HepG2 (cell line): ENCODE measurements around the gene ATRNL1. TPM values are rescaled to one million over a fixed set of nuclear protein-coding genes. Genes with fewer than 3 reads are reported as not detected.

Source experiments
- ATAC-seq: fragments of 200-7000 bp; cut with Tn5 transposase; 3 replicates; pipeline ENCODE4 v1.9.1; 2020; ENCODE audit warnings: mild to moderate bottlenecking, moderate library complexity
- BruUV-seq: library from RNA; stranded (reverse); fragments of 400-500 nt; replicated peaks from 2 replicates; lab custom pipeline; 2021; lab: Mats Ljungman, UMichigan
- CTCF ChIA-PET: fragments of 300-600 bp; formaldehyde crosslinking; extraction: SDS; loops from one replicate; lab custom pipeline; 2021; ENCODE audit warnings: low total read pairs, inconsistent platforms, low intra/inter-chr PET ratio; lab: Yijun Ruan, JAX
- POLR2A ChIA-PET: fragments of 350-600 bp; sonication (Branson Sonifier 250); formaldehyde crosslinking; loops from one replicate; lab custom pipeline; 2020; ENCODE audit warnings: antibody characterized with exemption, inconsistent platforms; lab: Yijun Ruan, JAX
- DNase-seq: peaks from one replicate; pipeline ENCODE4 v3.0.0-alpha.2; 2015; ENCODE audit warnings: low spot score
- FAIRE-seq: peaks from 3 replicates; lab custom pipeline; 2011; peaks lifted over from hg19 to GRCh38; lab: Jason Lieb, UNC
- H2AFZ ChIP-seq: one replicate; pipeline ENCODE4 v1.6.1; 2011; ENCODE audit warnings: low read length, inconsistent platforms
- H3K27ac ChIP-seq: fragments of 300-600 bp; 3 replicates; pipeline ENCODE4 v1.8.0; 2011; ENCODE audit warnings: mixed run types, mild to moderate bottlenecking, mixed read lengths, low read length, inconsistent platforms; ENCODE audit not compliant: insufficient read depth; ENCODE audit errors: extremely low read length
- H3K27me3 ChIP-seq, 2 experiments: fragments of 200-600 bp in 1 of 2; 2 replicates in 1 of 2; 3 replicates in 1 of 2; pipeline versions ENCODE4 v1.6.0 to v1.8.0; 2011; ENCODE audit warnings: low read length in 2 of 2, mild to moderate bottlenecking in 2 of 2, moderate library complexity in 2 of 2, inconsistent platforms in 1 of 2; ENCODE audit not compliant: insufficient read depth in 2 of 2, control insufficient read depth in 1 of 2
- H3K36me3 ChIP-seq, 2 experiments: fragments of 200-600 bp in 1 of 2; replicated peaks in 1 of 2; 2 replicates in 1 of 2; 3 replicates in 1 of 2; pipeline versions ENCODE4 v1.5.1 to v1.8.0; 2011; ENCODE audit warnings: low read length in 2 of 2, inconsistent platforms in 1 of 2; ENCODE audit not compliant: insufficient read depth in 2 of 2, control insufficient read depth in 1 of 2
- H3K4me1 ChIP-seq: 2 replicates; pipeline ENCODE4 v1.5.1; 2012; ENCODE audit warnings: low read length, inconsistent platforms; ENCODE audit not compliant: insufficient read depth
- H3K4me2 ChIP-seq: 2 replicates; pipeline ENCODE4 v1.6.0; 2011; ENCODE audit warnings: low read depth, low read length, inconsistent platforms
- H3K4me3 ChIP-seq, 3 experiments: fragments of 200-600 bp in 1 of 3; sonication (generic), shearing (Covaris generic) in 1 of 3; replicated peaks in 1 of 3; 2 replicates each; pipeline ENCODE4 v1.5.1; 2011 to 2016; ENCODE audit warnings: low read length in 3 of 3, inconsistent platforms in 2 of 3, low read depth in 2 of 3, mild to moderate bottlenecking in 2 of 3, control low read depth in 1 of 3, mixed read lengths in 1 of 3; ENCODE audit not compliant: insufficient read depth in 1 of 3
- H3K79me2 ChIP-seq: one replicate; pipeline ENCODE4 v1.6.1; 2011; ENCODE audit warnings: low read length, inconsistent platforms; ENCODE audit not compliant: insufficient read depth
- H3K9ac ChIP-seq: 2 replicates; pipeline ENCODE4 v1.6.0; 2011; ENCODE audit warnings: mild to moderate bottlenecking, low read depth, low read length, inconsistent platforms; ENCODE audit not compliant: insufficient read depth
- H3K9me3 ChIP-seq: 2 replicates; pipeline ENCODE4 v1.5.1; 2012; ENCODE audit warnings: mild to moderate bottlenecking, low read length
- H4K20me1 ChIP-seq: 2 replicates; pipeline ENCODE4 v1.6.0; 2011; ENCODE audit warnings: inconsistent platforms, mild to moderate bottlenecking, low read length, moderate library complexity; ENCODE audit not compliant: insufficient read depth
- BCL3 ChIP-seq: sonication (generic); formaldehyde crosslinking; IDR thresholded peaks from 2 replicates; pipeline ENCODE4 v1.5.1; 2020; ENCODE audit warnings: mild to moderate bottlenecking, missing genetic modification reagents, moderate library complexity
- KLF12 ChIP-seq: sonication (generic); formaldehyde crosslinking; IDR thresholded peaks from 2 replicates; pipeline ENCODE4 v1.4.0; 2020; ENCODE audit warnings: missing genetic modification reagents, borderline replicate concordance
- MAX ChIP-seq: IDR thresholded peaks from 2 replicates; pipeline ENCODE4 v1.6.1; 2012; ENCODE audit warnings: inconsistent platforms
- RAD51 ChIP-seq: fragments of 450-650 bp; IDR thresholded peaks from 2 replicates; pipeline ENCODE4 v1.6.1; 2016; ENCODE audit warnings: borderline replicate concordance
- RBM22 ChIP-seq: fragments of 200-400 bp; formaldehyde crosslinking; optimal IDR thresholded peaks from 2 replicates; pipeline ENCODE3; 2017; ENCODE audit warnings: mild to moderate bottlenecking, low read length, moderate library complexity
- RFXAP ChIP-seq: sonication (generic); formaldehyde crosslinking; IDR thresholded peaks from 2 replicates; pipeline ENCODE4 v1.4.0; 2020; ENCODE audit warnings: missing genetic modification reagents, borderline replicate concordance
- SNAI1 ChIP-seq: sonication (generic); formaldehyde crosslinking; IDR thresholded peaks from 2 replicates; pipeline ENCODE4 v1.5.0; 2020; ENCODE audit warnings: mild to moderate bottlenecking, missing genetic modification reagents, borderline replicate concordance
- SOX13 ChIP-seq, 3 experiments: fragments of 450-650 bp in 1 of 3; sonication (generic) in 1 of 3; formaldehyde crosslinking in 1 of 3; IDR thresholded peaks in 2 of 3; conservative IDR thresholded peaks in 1 of 3; 2 replicates each; pipeline versions ENCODE4 v1.5.0 to v1.6.1; 2016 to 2020; ENCODE audit warnings: antibody characterized with exemption in 1 of 3, mild to moderate bottlenecking in 1 of 3, missing compliant biosample characterization in 1 of 3, missing genetic modification reagents in 1 of 3, moderate library complexity in 1 of 3
- SRY ChIP-seq: sonication (generic); formaldehyde crosslinking; IDR thresholded peaks from 2 replicates; pipeline ENCODE4 v1.8.0; 2022; ENCODE audit warnings: mild to moderate bottlenecking, missing genetic modification reagents
- ZFP82 ChIP-seq: sonication (generic); formaldehyde crosslinking; IDR thresholded peaks from 2 replicates; pipeline ENCODE4 v1.5.1; 2020; ENCODE audit warnings: mild to moderate bottlenecking, missing genetic modification reagents, borderline replicate concordance
- ZFY ChIP-seq: sonication (generic); formaldehyde crosslinking; IDR thresholded peaks from 2 replicates; pipeline ENCODE4 v1.4.0; 2020; ENCODE audit warnings: missing genetic modification reagents
- ZNF12 ChIP-seq: sonication (generic); formaldehyde crosslinking; IDR thresholded peaks from 2 replicates; pipeline ENCODE4 v1.5.0; 2020; ENCODE audit warnings: missing genetic modification reagents
- ZNF256 ChIP-seq: sonication (generic); formaldehyde crosslinking; conservative IDR thresholded peaks from 2 replicates; pipeline ENCODE4 v1.4.0; 2020; ENCODE audit warnings: missing genetic modification reagents
- ZNF274 ChIP-seq: sonication (generic); formaldehyde crosslinking; IDR thresholded peaks from 2 replicates; pipeline ENCODE4 v1.5.1; 2020; ENCODE audit warnings: mild to moderate bottlenecking, missing genetic modification reagents
- ZNF704 ChIP-seq: sonication (generic); formaldehyde crosslinking; IDR thresholded peaks from 2 replicates; pipeline ENCODE4 v1.8.1; 2023; ENCODE audit warnings: mild to moderate bottlenecking, inconsistent platforms, moderate library complexity, missing genetic modification reagents, borderline replicate concordance
- ZZZ3 ChIP-seq: sonication (generic); formaldehyde crosslinking; IDR thresholded peaks from 2 replicates; pipeline ENCODE4 v1.4.0; 2020; ENCODE audit warnings: missing genetic modification reagents, mild to moderate bottlenecking, borderline replicate concordance
- WGBS: methylation state at CpG from one replicate; pipeline ENCODE4 v1.1.6; 2017; ENCODE audit warnings: low lambda C conversion rate; 5-methylcytosine and 5-hydroxymethylcytosine counted together
- in situ Hi-C: cut with HindIII; loops from 2 replicates; pipeline ENCODE4 v1.10.0; 2017; ENCODE audit warnings: low pct_unique_long_range_greater_than_20kb; ENCODE audit not compliant: extremely low pct_ligation_motif_present
- intact Hi-C: fragments of 100-400 bp; cut with micrococcal nuclease; formaldehyde crosslinking; loops from one replicate; pipeline ENCODE4 v1.10.0; 2022; ENCODE audit not compliant: unreplicated experiment
- polyA plus RNA-seq, 8 experiments: library from polyadenylated mRNA; depleted of rRNA in 3 of 8; stranded (reverse) in 7 of 8; unstranded in 1 of 8; fragments of >200 nt; fragmentation: Illumina TruSeq in 4 of 8; extraction: Trizol in 4 of 8; gene quantifications; 2 replicates each; pipeline versions ENCODE4 v1.2.1 to v1.2.3, GENCODE V29; 2011 to 2016; ENCODE audit warnings: low read depth in 4 of 8, missing spikeins in 1 of 8, mixed read lengths in 1 of 8; ENCODE audit not compliant: insufficient read depth in 1 of 8
- total RNA-seq, 5 experiments: library from RNA; depleted of rRNA; stranded (reverse); fragments of >200 nt; fragmentation: Illumina TruSeq; extraction: Trizol; gene quantifications; 2 replicates each; pipeline ENCODE4 v1.2.3, GENCODE V29; 2016; ENCODE audit warnings: low read depth in 1 of 5
- TF ChIP-seq, protein P1 (sequence below): sonication (generic); formaldehyde crosslinking; conservative IDR thresholded peaks from 2 replicates; pipeline ENCODE4 v1.8.0; 2022; ENCODE audit warnings: mild to moderate bottlenecking, moderate library complexity, missing genetic modification reagents
- TF ChIP-seq, protein P2 (sequence below): sonication (generic); formaldehyde crosslinking; IDR thresholded peaks from 2 replicates; pipeline ENCODE4 v1.4.0; 2020; ENCODE audit warnings: missing genetic modification reagents

ATRNL1 gene
- total and polyA plus RNA-seq, 2 of the 13 experiments (the other 11 are each of a cell fraction or from before 2014, with no cell fraction given): 0.04 TPM; not detected in 1

GRCh38 chr10:115047705-115048104 is 45.5 kb upstream of the ATRNL1 start (continued):
- TF ChIP-seq BCL3 (CRISPR knock-in tag): no peak
- TF ChIP-seq MAX: no peak
- no peak for TF ChIP-seq SRY (CRISPR knock-in tag)
- TF ChIP-seq RBM22: no peak
- TF ChIP-seq ZNF704 (CRISPR knock-in tag): no peak

GRCh38 chr10:115049318-115049717 is 43.8 kb upstream of the ATRNL1 start:
- Histone ChIP-seq H3K79me2 (no peaks in the 10 kb centered on the region), H4K20me1 (no peaks in the 10 kb centered on the region), H3K4me1 (peaks cover 17% of the 10 kb centered on the region), H2AFZ (no peak overlapping the region), H3K4me3 (no peak overlapping the region), H3K4me2 (no peak overlapping the region), H3K9me3 (no peaks in the 10 kb centered on the region), H3K27ac (no peak overlapping the region), H3K36me3 (no peaks in the 10 kb centered on the region), H3K27me3 (no peaks in the 10 kb centered on the region), H3K9ac (no peak overlapping the region)
- BruUV-seq: no TSS peak
- no peak for ATAC-seq
- ChIA-PET CTCF (no interaction called here), POLR2A (no interaction called here)
- intact Hi-C loops (no loop called here), in situ Hi-C loops (no loop called here)
- 30% methylated on average over 6 of the region's 6 CpGs for WGBS
- no peak for DNase-seq
- no peak for FAIRE-seq
- TF ChIP-seq KLF12 (no peak), ZNF12 (CRISPR knock-in tag) (no peak), SNAI1 (no peak), ZZZ3 (CRISPR knock-in tag) (no peak), ZNF256 (no peak), RFXAP (CRISPR knock-in tag) (no peak), SOX13 (IDR thresholded peaks at IDR 0.05) (no peak), SOX13 (CRISPR knock-in tag; conservative IDR thresholded peaks at IDR 0.05 in 1 of 2, IDR thresholded peaks at IDR 0.05 in 1 of 2) (no peak), RAD51 (no peak), ZNF274 (no peak), ZFP82 (no peak), ZFY (CRISPR knock-in tag) (no peak)
- TF ChIP-seq, protein P1, sequence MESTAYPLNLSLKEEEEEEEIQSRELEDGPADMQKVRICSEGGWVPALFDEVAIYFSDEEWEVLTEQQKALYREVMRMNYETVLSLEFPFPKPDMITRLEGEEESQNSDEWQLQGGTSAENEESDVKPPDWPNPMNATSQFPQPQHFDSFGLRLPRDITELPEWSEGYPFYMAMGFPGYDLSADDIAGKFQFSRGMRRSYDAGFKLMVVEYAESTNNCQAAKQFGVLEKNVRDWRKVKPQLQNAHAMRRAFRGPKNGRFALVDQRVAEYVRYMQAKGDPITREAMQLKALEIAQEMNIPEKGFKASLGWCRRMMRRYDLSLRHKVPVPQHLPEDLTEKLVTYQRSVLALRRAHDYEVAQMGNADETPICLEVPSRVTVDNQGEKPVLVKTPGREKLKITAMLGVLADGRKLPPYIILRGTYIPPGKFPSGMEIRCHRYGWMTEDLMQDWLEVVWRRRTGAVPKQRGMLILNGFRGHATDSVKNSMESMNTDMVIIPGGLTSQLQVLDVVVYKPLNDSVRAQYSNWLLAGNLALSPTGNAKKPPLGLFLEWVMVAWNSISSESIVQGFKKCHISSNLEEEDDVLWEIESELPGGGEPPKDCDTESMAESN: no peak
- TF ChIP-seq, protein P2, sequence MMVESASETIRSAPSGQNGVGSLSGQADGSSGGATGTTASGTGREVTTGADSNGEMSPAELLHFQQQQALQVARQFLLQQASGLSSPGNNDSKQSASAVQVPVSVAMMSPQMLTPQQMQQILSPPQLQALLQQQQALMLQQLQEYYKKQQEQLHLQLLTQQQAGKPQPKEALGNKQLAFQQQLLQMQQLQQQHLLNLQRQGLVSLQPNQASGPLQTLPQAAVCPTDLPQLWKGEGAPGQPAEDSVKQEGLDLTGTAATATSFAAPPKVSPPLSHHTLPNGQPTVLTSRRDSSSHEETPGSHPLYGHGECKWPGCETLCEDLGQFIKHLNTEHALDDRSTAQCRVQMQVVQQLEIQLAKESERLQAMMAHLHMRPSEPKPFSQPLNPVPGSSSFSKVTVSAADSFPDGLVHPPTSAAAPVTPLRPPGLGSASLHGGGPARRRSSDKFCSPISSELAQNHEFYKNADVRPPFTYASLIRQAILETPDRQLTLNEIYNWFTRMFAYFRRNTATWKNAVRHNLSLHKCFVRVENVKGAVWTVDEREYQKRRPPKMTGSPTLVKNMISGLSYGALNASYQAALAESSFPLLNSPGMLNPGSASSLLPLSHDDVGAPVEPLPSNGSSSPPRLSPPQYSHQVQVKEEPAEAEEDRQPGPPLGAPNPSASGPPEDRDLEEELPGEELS (CRISPR knock-in tag): no peak
